PC-9 (cell line): ENCODE measurements around the gene PLOD2.

Experiments
- EZH2 ChIP-seq: fragments of 200-600 bp; sonication (generic); IDR thresholded peaks from 2 replicates; pipeline ENCODE4 v1.8.0; 2017; ENCODE audit warnings: antibody characterized with exemption, low read depth
- TF ChIP-seq, protein P1 (sequence below): fragments of 200-600 bp; sonication (generic); conservative IDR thresholded peaks from 2 replicates; pipeline ENCODE4 v1.6.1; 2017; ENCODE audit warnings: mixed run types, antibody characterized with exemption, mild to moderate bottlenecking, moderate library complexity

DNA sequence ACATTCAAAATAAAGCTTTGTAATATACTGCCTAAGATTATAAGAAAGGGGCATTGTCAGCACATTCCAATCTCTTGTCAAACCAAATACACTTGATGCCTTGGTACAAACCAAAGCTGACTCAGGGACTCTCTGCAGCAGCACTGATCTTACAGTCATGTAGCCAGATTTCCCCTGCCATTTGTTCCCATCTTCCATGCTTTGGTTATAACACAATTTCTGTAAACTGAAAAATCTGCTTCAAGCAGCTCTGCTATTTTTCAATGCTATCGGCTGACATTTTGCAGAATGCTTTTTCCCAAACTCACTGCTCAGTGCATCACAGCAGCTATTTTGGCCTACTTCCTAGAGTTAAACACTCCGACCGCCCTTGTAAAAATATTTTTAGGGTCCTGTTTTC is 18.2 kb downstream of the PLOD2 start:
- TF ChIP-seq, protein P1, sequence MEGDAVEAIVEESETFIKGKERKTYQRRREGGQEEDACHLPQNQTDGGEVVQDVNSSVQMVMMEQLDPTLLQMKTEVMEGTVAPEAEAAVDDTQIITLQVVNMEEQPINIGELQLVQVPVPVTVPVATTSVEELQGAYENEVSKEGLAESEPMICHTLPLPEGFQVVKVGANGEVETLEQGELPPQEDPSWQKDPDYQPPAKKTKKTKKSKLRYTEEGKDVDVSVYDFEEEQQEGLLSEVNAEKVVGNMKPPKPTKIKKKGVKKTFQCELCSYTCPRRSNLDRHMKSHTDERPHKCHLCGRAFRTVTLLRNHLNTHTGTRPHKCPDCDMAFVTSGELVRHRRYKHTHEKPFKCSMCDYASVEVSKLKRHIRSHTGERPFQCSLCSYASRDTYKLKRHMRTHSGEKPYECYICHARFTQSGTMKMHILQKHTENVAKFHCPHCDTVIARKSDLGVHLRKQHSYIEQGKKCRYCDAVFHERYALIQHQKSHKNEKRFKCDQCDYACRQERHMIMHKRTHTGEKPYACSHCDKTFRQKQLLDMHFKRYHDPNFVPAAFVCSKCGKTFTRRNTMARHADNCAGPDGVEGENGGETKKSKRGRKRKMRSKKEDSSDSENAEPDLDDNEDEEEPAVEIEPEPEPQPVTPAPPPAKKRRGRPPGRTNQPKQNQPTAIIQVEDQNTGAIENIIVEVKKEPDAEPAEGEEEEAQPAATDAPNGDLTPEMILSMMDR: no peak
- no peak for TF ChIP-seq EZH2
